Raji (cell line): Measurements from ENCODE around the gene CDC42BPB.

Experiments used
- POLR2A ChIP-seq: IDR thresholded peaks from 2 replicates; pipeline ENCODE4 v1.6.1; 2011; ENCODE audit warnings: low read depth, low read length, control low read depth; ENCODE audit not compliant: insufficient read depth

CDC42BPB gene

GRCh38 chr14:102983496-102983895, 73.9 kb downstream of the CDC42BPB start:
- TF ChIP-seq POLR2A, result no peak

- no peak for TF ChIP-seq POLR2A
These were observed 74.4 kb downstream of the CDC42BPB start for GRCh38 chr14:102982852-102983470.

DNA sequence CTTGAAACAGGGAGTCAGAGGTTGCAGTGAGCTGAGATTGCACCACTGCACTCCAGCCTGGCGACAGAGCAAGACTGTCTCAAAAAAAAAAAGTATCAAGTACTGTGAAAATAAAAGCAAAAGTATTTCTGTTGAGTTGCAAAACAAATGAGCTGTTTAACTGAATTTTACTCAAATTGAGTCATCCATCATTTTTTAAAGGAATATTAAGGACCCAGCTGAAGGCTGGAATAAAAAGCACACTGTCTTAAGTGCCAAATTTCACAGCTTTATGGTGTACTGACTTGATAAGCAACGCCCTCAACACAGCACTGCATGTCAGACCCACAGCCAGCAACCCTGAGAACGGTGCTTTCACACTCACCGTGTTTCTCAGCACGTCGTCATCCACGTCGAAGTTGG, 76.9 kb downstream of the CDC42BPB start:
- TF ChIP-seq POLR2A, result no peak

GRCh38 chr14:102979406-102979805, 77.9 kb downstream of the CDC42BPB start:
- TF ChIP-seq POLR2A, result no peak

DNA sequence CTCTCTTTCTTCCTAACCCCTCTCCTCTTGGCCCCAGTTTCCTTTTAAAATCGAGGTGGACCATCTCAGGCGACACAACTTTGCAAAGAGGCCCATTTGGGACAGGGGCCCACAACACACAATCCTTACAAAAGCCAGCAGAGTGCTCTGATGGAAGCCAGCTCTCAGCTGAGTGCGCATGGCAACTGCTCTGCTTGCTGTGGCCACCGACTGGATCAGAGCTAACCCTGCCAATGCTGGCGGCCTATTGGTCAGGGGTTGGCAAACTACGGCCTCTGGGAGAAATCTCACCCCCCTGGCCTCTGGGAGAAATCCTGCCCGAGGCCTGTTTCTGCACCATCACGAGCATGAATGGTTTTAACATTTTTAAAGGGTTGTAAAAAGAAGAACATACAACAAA, 79.9 kb downstream of the CDC42BPB start:
- no peak for TF ChIP-seq POLR2A

GRCh38 chr14:102975662-102976061, 81.7 kb downstream of the CDC42BPB start:
- TF ChIP-seq POLR2A, result no peak

DNA sequence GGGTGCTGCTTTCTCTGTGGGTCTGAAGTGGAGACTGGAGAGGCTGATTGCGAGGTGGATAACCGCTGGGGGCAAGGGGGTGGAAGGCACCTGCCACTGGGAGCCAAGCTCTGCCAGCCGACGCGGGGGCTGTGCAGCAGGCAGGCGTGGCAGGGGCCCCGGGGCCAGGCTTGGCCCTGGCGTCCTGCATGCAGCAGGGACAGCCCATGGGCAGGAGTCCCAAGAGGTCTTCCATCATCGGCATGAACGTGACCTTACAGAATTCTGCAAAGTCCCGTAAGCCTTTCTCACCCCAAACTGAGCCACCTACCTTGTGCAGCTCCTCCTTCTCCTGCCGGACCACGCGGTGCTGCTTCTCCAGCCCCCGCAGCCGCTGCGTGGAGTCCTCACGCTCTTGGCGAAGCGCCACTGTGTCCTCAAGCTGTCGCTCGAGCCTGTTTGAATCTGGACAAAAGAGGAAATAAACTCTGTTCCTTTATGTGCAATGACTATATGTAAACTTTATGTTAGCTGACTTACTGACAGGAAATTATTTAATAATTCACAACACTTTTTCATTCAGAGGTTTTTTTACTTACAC, 83.6 kb downstream of the CDC42BPB start:
- no peak for TF ChIP-seq POLR2A

GRCh38 chr14:102971836-102972606, 85.3 kb downstream of the CDC42BPB start:
- TF ChIP-seq POLR2A, result no peak

GRCh38 chr14:102971314-102971713, 86.0 kb downstream of the CDC42BPB start:
- no peak for TF ChIP-seq POLR2A

DNA sequence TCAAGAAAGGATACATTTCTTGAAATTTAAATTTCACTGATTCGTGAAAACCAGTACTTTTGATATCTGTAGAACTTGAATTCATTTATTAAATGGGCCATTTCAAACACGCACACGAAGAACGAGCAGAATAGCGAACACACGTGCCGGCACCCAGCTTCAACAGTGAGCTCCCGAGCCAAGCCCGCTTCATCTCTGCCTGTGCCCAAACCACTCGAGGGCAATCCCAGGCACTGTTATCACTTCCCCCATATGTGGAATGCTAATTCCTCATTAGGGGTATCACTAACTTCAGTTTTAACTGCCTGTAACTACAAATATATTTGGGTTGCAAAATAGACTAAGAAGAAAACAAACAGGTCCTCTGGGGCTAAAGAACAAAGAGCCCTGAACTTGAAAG, 86.9 kb downstream of the CDC42BPB start:
- no peak for TF ChIP-seq POLR2A

DNA sequence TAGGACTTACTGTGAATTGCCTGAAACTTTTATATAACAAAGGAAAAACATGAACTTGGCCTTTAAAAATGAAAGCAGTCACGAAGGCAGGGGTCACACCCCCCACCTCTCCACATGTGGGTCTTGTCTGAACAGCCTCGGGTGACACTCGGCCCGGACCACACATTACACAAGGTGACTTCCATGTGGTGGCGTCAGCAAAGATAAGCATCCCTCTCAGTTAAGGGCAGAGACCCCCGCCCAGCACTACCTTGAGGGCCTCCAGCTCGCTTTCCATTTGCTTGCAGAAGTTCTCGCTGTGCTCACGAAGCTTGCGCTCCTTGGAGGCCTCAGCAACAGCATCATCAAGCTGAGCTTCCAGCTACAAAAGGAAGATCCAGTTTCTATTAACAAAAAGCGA, 87.4 kb downstream of the CDC42BPB start:
- no peak for TF ChIP-seq POLR2A

- TF ChIP-seq POLR2A, result no peak
These were observed 88.1 kb downstream of the CDC42BPB start for GRCh38 chr14:102969060-102969791.

- TF ChIP-seq POLR2A, result no peak
These were observed 89.0 kb downstream of the CDC42BPB start for GRCh38 chr14:102968306-102968705.

DNA sequence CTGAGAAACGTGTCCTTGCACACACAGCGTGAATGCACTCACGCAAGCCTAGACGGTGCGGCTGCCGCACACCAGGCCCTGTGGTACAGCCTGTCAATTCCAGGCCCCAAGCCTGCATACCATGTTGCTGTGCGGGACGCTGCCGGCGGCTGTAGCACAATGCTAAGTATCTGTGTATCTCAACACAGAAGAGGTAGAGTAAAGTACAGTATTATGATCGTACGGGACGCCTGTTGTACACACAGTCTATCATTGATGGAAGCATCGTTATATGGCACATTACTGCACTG, 89.9 kb downstream of the CDC42BPB start:
- TF ChIP-seq POLR2A, result no peak

- no peak for TF ChIP-seq POLR2A
These were observed 90.5 kb downstream of the CDC42BPB start for GRCh38 chr14:102966681-102967505.
